ENCODE data around the gene CCL20.

DNA sequence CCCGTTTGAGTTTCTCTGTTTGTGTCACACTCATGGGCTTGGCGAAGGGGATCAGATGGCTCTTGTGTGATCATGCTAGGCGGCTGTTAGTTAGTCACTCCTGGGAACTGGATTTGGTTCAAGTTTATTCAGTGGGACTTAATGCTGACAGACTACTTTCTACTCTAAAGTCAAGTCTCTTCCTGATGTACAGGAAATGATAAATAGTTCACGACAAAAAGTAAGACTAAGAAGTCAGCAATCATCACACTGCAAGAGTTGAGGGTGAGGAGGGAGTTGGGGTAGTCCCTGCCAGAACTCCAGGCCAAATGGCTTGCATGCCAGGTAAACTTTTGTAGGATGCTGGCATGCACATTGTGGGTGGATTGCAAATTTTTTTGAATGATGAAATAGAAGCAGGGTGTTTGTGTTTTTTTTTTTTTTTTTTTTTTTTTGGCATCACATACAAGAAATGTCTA is 25.1 kb upstream of the CCL20 start:
- TF ChIP-seq, protein P1, sequence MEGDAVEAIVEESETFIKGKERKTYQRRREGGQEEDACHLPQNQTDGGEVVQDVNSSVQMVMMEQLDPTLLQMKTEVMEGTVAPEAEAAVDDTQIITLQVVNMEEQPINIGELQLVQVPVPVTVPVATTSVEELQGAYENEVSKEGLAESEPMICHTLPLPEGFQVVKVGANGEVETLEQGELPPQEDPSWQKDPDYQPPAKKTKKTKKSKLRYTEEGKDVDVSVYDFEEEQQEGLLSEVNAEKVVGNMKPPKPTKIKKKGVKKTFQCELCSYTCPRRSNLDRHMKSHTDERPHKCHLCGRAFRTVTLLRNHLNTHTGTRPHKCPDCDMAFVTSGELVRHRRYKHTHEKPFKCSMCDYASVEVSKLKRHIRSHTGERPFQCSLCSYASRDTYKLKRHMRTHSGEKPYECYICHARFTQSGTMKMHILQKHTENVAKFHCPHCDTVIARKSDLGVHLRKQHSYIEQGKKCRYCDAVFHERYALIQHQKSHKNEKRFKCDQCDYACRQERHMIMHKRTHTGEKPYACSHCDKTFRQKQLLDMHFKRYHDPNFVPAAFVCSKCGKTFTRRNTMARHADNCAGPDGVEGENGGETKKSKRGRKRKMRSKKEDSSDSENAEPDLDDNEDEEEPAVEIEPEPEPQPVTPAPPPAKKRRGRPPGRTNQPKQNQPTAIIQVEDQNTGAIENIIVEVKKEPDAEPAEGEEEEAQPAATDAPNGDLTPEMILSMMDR (conservative IDR thresholded peaks at IDR 0.05; ENCODE audit: low read length) = no peak
- TF ChIP-seq EZH2phosphoT487 (IDR thresholded peaks at IDR 0.05; ENCODE audit: borderline replicate concordance, low read depth, low read length) = no peak

All from OCI-LY7 (cell line).